Osteoblast (primary cell): ENCODE data around the gene SNRPA1. TPM values are rescaled to one million over a fixed set of nuclear protein-coding genes. Genes with fewer than 3 reads are reported as not detected.

Source experiments
- DNase-seq: peaks from one replicate; pipeline ENCODE4 v3.0.0; 2011; ENCODE audit warnings: low spot score, mixed read lengths; ENCODE audit not compliant: insufficient read length; ENCODE audit errors: missing footprints
- H2AFZ ChIP-seq: 2 replicates; pipeline ENCODE4 v1.6.0; 2011; ENCODE audit warnings: mild to moderate bottlenecking, low read length
- H3K27ac ChIP-seq: 2 replicates; pipeline ENCODE4 v1.5.1; 2011; ENCODE audit warnings: mild to moderate bottlenecking, low read depth, low read length, moderate library complexity
- H3K27me3 ChIP-seq: 2 replicates; pipeline ENCODE4 v1.6.0; 2012; ENCODE audit warnings: mild to moderate bottlenecking, control low read depth, inconsistent platforms, low read length, moderate library complexity; ENCODE audit not compliant: insufficient read depth
- H3K36me3 ChIP-seq: 2 replicates; pipeline ENCODE4 v1.5.1; 2011; ENCODE audit warnings: mild to moderate bottlenecking, low read length, control low read depth, moderate library complexity; ENCODE audit not compliant: insufficient read depth
- H3K4me1 ChIP-seq: 2 replicates; pipeline ENCODE4 v1.5.1; 2011; ENCODE audit warnings: mild to moderate bottlenecking, low read length, control low read depth, moderate library complexity; ENCODE audit not compliant: insufficient read depth
- H3K4me2 ChIP-seq: 2 replicates; pipeline ENCODE4 v1.6.0; 2011; ENCODE audit warnings: mild to moderate bottlenecking, low read length; ENCODE audit not compliant: insufficient read depth
- H3K4me3 ChIP-seq: fragments of 200-600 bp; sonication (generic); 3 replicates; pipeline ENCODE4 v1.5.1; 2012; ENCODE audit warnings: mild to moderate bottlenecking, low read length, inconsistent platforms; ENCODE audit not compliant: insufficient read depth
- H3K79me2 ChIP-seq: 2 replicates; pipeline ENCODE4 v1.6.0; 2012; ENCODE audit warnings: mild to moderate bottlenecking, low read length, control low read depth, inconsistent platforms; ENCODE audit not compliant: insufficient read depth
- H3K9me3 ChIP-seq: 2 replicates; pipeline ENCODE4 v1.5.1; 2011; ENCODE audit warnings: low read depth, low read length, control low read depth
- H4K20me1 ChIP-seq: 2 replicates; pipeline ENCODE4 v1.6.0; 2012; ENCODE audit warnings: mild to moderate bottlenecking, low read length, control low read depth; ENCODE audit not compliant: insufficient read depth
- CTCF ChIP-seq: IDR thresholded peaks from 2 replicates; pipeline ENCODE4 v1.5.1; 2011; ENCODE audit warnings: mild to moderate bottlenecking, low read depth, low read length, moderate library complexity; ENCODE audit errors: extremely low read depth
- total RNA-seq: library from RNA; depleted of rRNA; stranded (reverse); fragments of >200 nt; gene quantifications from 2 replicates; pipeline ENCODE4 v1.2.3, GENCODE V29; 2012

Gene SNRPA1
- total RNA-seq, 1 donor, result 9.8 TPM

DNA sequence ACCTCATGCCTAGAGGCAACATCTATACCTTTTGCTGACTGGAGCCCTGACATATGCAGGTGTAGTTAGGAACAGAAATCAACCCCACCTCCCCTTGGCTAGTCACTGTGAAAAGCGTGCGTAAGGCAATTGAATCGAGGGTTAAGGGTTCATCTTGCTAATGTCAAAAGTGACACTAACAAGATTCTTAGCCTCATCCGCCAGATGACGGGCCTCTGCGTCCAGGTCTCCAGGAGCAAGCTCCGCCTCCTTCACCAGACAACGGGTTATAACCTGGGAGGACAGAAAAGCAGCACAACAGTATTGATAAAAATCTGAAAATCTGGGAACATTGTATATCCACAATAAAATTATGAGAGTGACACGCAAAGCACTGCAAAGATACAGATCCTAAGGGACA lies 22.5 kb downstream of the SNRPA1 start:
- Histone ChIP-seq H2AFZ (no peak overlapping the region), H3K9me3 (no peaks in the 10 kb centered on the region), H3K4me1 (peaks cover 16% of the 10 kb centered on the region), H3K79me2 (peaks cover 35% of the 10 kb centered on the region), H3K27ac (no peak overlapping the region), H3K27me3 (no peaks in the 10 kb centered on the region), H3K36me3 (peaks cover 64% of the 10 kb centered on the region), H3K4me2 (no peak overlapping the region), H4K20me1 (peaks cover 18% of the 10 kb centered on the region), H3K4me3 (no peak overlapping the region)
- no peak for DNase-seq
- TF ChIP-seq CTCF, result no peak

DNA sequence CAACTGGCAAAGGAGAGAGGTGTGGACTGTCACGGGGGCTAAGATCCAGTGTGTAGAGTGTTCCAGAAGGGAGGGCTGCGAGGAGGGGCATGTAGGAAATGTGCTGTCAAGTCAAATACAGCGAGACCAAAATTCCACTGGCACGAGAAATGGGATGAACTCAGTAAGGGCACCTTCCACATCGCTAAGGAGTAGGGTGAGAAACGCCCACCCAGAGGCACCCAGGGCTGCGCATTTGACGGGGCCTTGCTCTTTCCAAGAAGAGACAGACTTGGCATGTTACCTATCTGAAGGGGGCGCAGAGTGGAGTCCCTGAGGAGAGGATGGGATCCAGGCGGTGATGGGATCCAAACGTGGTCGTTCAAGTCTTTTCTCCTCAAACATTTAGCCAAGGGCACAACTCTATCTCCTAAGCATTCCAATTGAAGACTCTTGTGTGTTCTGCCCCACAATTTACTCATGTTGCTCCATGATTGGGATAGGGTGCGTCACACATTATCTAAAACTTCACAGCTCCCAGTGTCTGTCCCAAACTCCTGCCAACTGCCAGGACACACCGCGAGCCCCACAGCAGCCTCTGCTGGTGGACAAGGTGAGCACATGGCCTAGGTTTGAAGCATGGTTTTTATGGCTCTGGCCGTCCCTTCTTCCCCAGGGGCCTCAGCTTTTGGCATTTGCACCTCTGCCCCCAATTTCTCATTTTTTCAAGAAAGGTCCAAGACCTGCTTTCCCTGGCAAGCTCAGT lies 25.4 kb downstream of the SNRPA1 start:
- Histone ChIP-seq H3K4me3 (no peak overlapping the region), H4K20me1 (peaks cover 9% of the 10 kb centered on the region), H3K4me2 (no peak overlapping the region), H3K27ac (no peak overlapping the region), H2AFZ (no peak overlapping the region), H3K36me3 (peaks cover 54% of the 10 kb centered on the region), H3K79me2 (peaks cover 10% of the 10 kb centered on the region), H3K9me3 (no peaks in the 10 kb centered on the region), H3K27me3 (no peaks in the 10 kb centered on the region), H3K4me1 (peaks cover 35% of the 10 kb centered on the region)
- TF ChIP-seq CTCF, result peak; percentile 40
- DNase-seq, result no peak

DNA sequence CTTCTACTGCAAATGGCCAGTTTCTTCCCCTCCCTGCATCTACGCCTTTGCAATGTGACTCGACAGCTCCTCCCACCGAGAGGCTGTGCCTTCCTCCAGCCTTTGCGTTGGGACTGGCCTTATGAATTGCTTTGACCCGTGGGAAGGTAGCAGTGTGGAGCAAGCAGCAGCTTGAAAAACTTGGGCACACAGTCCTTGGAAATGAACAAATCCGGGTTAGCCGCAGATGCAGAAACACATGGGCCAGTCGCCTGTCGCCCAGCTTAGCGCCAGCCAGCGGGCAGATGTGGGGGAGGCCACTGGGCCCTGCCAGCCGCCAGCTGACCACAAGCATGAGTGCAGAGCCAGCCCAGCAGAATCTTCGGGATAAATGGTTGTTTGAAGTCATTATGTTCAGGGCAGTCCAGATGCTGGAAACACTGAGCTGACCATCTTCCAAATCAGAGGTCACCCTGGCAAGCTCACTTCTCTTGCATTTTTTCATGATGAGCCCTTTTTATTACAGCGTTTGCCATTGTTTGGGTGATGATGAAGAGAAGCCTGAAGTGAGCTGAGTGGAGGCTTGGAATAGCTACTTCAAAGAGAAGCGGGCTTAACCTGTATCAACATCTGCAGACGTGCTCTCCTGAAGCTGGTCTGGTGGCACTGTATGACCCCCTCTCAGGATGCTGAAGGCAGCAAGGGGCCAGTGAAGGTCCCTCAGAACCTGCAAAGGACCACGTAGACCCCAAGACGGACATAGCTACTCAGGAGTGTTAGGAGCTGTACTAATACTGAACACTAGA lies 27.5 kb downstream of the SNRPA1 start:
- peaks cover 41% of the 10 kb centered on the region for H3K4me1 ChIP-seq
- peak overlapping the region; percentile 73 for H3K27ac ChIP-seq
- H4K20me1 ChIP-seq, result no peaks in the 10 kb centered on the region
- H2AFZ ChIP-seq, result peak overlapping the region; percentile 1
- no peaks in the 10 kb centered on the region for H3K9me3 ChIP-seq
- H3K4me2 ChIP-seq, result peak overlapping the region; percentile 62
- H3K4me3 ChIP-seq, result no peak overlapping the region
- DNase-seq, result peak; percentile 94
- peaks cover 33% of the 10 kb centered on the region for H3K36me3 ChIP-seq
- no peaks in the 10 kb centered on the region for H3K27me3 ChIP-seq
- no peaks in the 10 kb centered on the region for H3K79me2 ChIP-seq
- TF ChIP-seq CTCF, result no peak

DNA sequence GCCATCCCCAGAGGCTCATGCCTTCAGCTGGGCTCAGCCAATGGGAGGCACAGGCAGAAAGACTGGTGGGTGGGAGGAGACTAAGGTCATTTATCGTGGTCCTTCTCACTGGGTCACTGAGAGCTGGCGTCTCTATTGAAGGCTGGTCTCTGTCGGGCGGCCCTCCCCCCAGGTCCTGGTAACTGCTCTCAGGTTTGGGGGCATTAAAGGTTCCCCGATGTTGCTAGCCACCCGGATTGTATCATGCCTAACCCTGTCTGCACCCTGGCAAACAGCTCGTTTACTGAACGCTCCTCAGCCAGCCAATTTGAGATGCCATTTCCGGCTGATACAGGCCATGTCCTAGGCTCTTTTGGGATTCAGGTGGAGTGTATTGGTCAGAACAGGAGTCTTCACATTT lies 28.3 kb downstream of the SNRPA1 start:
- DNase-seq, result no peak
- Histone ChIP-seq H3K4me3 (peak overlapping the region; percentile 8), H3K79me2 (no peaks in the 10 kb centered on the region), H3K27ac (peak overlapping the region; percentile 73), H3K4me1 (peaks cover 41% of the 10 kb centered on the region), H3K36me3 (peaks cover 26% of the 10 kb centered on the region), H3K27me3 (no peaks in the 10 kb centered on the region), H3K4me2 (peak overlapping the region; percentile 62), H4K20me1 (no peaks in the 10 kb centered on the region), H2AFZ (peak overlapping the region; percentile 1), H3K9me3 (no peaks in the 10 kb centered on the region)
- no peak for TF ChIP-seq CTCF
